HepG2 (cell line): ENCODE data around the gene CYBRD1.

ENCODE experiments used
- CTCF ChIP-seq: sonication (generic); formaldehyde crosslinking; IDR thresholded peaks from 2 replicates; pipeline ENCODE4 v1.5.0; 2020; ENCODE audit warnings: mild to moderate bottlenecking, missing genetic modification reagents, moderate library complexity
- E2F5 ChIP-seq: sonication (generic); formaldehyde crosslinking; conservative IDR thresholded peaks from 2 replicates; pipeline ENCODE4 v1.4.0; 2020; ENCODE audit warnings: missing genetic modification reagents
- HCFC1 ChIP-seq: fragments of 150-350 bp; IDR thresholded peaks from 2 replicates; pipeline ENCODE4 v1.6.1; 2014; ENCODE audit warnings: low read depth, low read length
- KAT2B ChIP-seq: fragments of 150-350 bp; IDR thresholded peaks from 2 replicates; pipeline ENCODE4 v1.6.1; 2014; ENCODE audit warnings: low read depth, low read length, borderline replicate concordance
- KDM1A ChIP-seq: IDR thresholded peaks from 2 replicates; pipeline ENCODE4 v1.6.1; 2016; ENCODE audit warnings: missing compliant biosample characterization
- MLX ChIP-seq: IDR thresholded peaks from 2 replicates; pipeline ENCODE4 v1.6.1; 2016
- POLR2AphosphoS2 ChIP-seq: IDR thresholded peaks from 2 replicates; pipeline ENCODE4 v1.6.1; 2011; ENCODE audit warnings: low read depth, low read length, improper control_type of control experiment
- SETDB1 ChIP-seq: sonication (generic); formaldehyde crosslinking; IDR thresholded peaks from 2 replicates; pipeline ENCODE4 v1.5.1; 2020; ENCODE audit warnings: missing genetic modification reagents, mild to moderate bottlenecking, borderline replicate concordance
- SOX13 ChIP-seq, 3 experiments: fragments of 450-650 bp in 1 of 3; sonication (generic) in 1 of 3; formaldehyde crosslinking in 1 of 3; IDR thresholded peaks in 2 of 3; conservative IDR thresholded peaks in 1 of 3; 2 replicates each; pipeline versions ENCODE4 v1.5.0 to v1.6.1; 2016 to 2020; ENCODE audit warnings: antibody characterized with exemption in 1 of 3, mild to moderate bottlenecking in 1 of 3, missing compliant biosample characterization in 1 of 3, missing genetic modification reagents in 1 of 3, moderate library complexity in 1 of 3
- TCF12 ChIP-seq, 2 experiments: fragments of 450-650 bp in 1 of 2; sonication (generic) in 1 of 2; formaldehyde crosslinking in 1 of 2; IDR thresholded peaks; 2 replicates each; pipeline versions ENCODE4 v1.6.1 to v1.8.0; 2017 to 2022; ENCODE audit warnings: antibody characterized with exemption in 1 of 2, mild to moderate bottlenecking in 1 of 2, missing genetic modification reagents in 1 of 2, moderate library complexity in 1 of 2
- YY1 ChIP-seq: IDR thresholded peaks from 2 replicates; pipeline ENCODE4 v1.6.1; 2011; ENCODE audit warnings: low read length, low read depth, moderate library complexity, mild to moderate bottlenecking; ENCODE audit not compliant: insufficient read depth, insufficient replicate concordance
- ZNF580 ChIP-seq: IDR thresholded peaks from 2 replicates; pipeline ENCODE4 v1.6.1; 2016; ENCODE audit warnings: low read depth, borderline replicate concordance

- TF ChIP-seq E2F5 (CRISPR knock-in tag), result no peak
- TF ChIP-seq MLX (CRISPR knock-in tag), result no peak
- TF ChIP-seq SETDB1 (CRISPR knock-in tag), result no peak
- TF ChIP-seq KAT2B, result no peak
- no peak for TF ChIP-seq ZNF580 (CRISPR knock-in tag)
- TF ChIP-seq CTCF, result no peak
- TF ChIP-seq TCF12 (IDR thresholded peaks at IDR 0.05), result no peak
- no peak for TF ChIP-seq TCF12 (CRISPR knock-in tag; IDR thresholded peaks at IDR 0.05)
- TF ChIP-seq YY1, result no peak
- no peak for TF ChIP-seq HCFC1
- no peak for TF ChIP-seq POLR2AphosphoS2
- TF ChIP-seq SOX13 (IDR thresholded peaks at IDR 0.05), result no peak
- TF ChIP-seq SOX13 (CRISPR knock-in tag; conservative IDR thresholded peaks at IDR 0.05 in 1 of 2, IDR thresholded peaks at IDR 0.05 in 1 of 2), result no peak
- no peak for TF ChIP-seq KDM1A (CRISPR knock-in tag)
Measured at GRCh38 chr2:171512683-171513195, 9.5 kb upstream of the CYBRD1 start.
